ENCODE results near the gene RASL10B. TPM values are rescaled to one million over a fixed set of nuclear protein-coding genes. Genes with fewer than 3 reads are reported as not detected.

The RASL10B gene
- total RNA-seq, 1 donor from 2014 or later = under 0.01 TPM

- no peak for DNase-seq (ENCODE audit: low read depth in 2 of 2)
Measured at GRCh38 chr17:35716897-35717465, 14.5 kb upstream of the RASL10B start.

- DNase-seq (ENCODE audit: low read depth in 2 of 2) = no peak
Measured at GRCh38 chr17:35717475-35717874, 14.0 kb upstream of the RASL10B start.

GRCh38 chr17:35723735-35724134 lies 7.7 kb upstream of the RASL10B start:
- DNase-seq (ENCODE audit: low read depth in 2 of 2) = no peak

- DNase-seq (ENCODE audit: low read depth in 2 of 2) = no peak
Measured at GRCh38 chr17:35725058-35725457, 6.4 kb upstream of the RASL10B start.

GRCh38 chr17:35725802-35726126 lies 5.7 kb upstream of the RASL10B start:
- no peak for DNase-seq (ENCODE audit: low read depth in 2 of 2)

GRCh38 chr17:35726127-35726952 lies 5.1 kb upstream of the RASL10B start:
- peak in 1 of 2 donors; percentile 34 for DNase-seq (ENCODE audit: low read depth in 2 of 2)

GRCh38 chr17:35726953-35727460 lies 4.4 kb upstream of the RASL10B start:
- DNase-seq (ENCODE audit: low read depth in 2 of 2) = no peak

GRCh38 chr17:35727635-35728034 lies 3.8 kb upstream of the RASL10B start:
- no peak for DNase-seq (ENCODE audit: low read depth in 2 of 2)

GRCh38 chr17:35728551-35728950 lies 2.9 kb upstream of the RASL10B start:
- DNase-seq (ENCODE audit: low read depth in 2 of 2) = no peak

- no peak for DNase-seq (ENCODE audit: low read depth in 2 of 2)
Measured at GRCh38 chr17:35729405-35729833, 2.0 kb upstream of the RASL10B start.

GRCh38 chr17:35730400-35731005 lies 936 bp upstream of the RASL10B start:
- no peak for DNase-seq (ENCODE audit: low read depth in 2 of 2)

GRCh38 chr17:35731917-35732805 lies 722 bp downstream of the RASL10B start:
- no peak for DNase-seq (ENCODE audit: low read depth in 2 of 2)

GRCh38 chr17:35732806-35733136 lies 1.3 kb downstream of the RASL10B start:
- no peak for DNase-seq (ENCODE audit: low read depth in 2 of 2)

- no peak for DNase-seq (ENCODE audit: low read depth in 2 of 2)
Measured at GRCh38 chr17:35733366-35733765, 1.9 kb downstream of the RASL10B start.

GRCh38 chr17:35734396-35734795 lies 3.0 kb downstream of the RASL10B start:
- DNase-seq (ENCODE audit: low read depth in 2 of 2) = no peak

GRCh38 chr17:35735036-35735805 lies 3.8 kb downstream of the RASL10B start:
- no peak for DNase-seq (ENCODE audit: low read depth in 2 of 2)

GRCh38 chr17:35736236-35736635 lies 4.8 kb downstream of the RASL10B start:
- no peak for DNase-seq (ENCODE audit: low read depth in 2 of 2)

GRCh38 chr17:35738519-35739133 lies 7.2 kb downstream of the RASL10B start:
- DNase-seq (ENCODE audit: low read depth in 2 of 2) = no peak

GRCh38 chr17:35740216-35740615 lies 8.8 kb downstream of the RASL10B start:
- no peak for DNase-seq (ENCODE audit: low read depth in 2 of 2)
